ENCODE data around the gene CNIH1.

CNIH1 gene

GRCh38 chr14:54478636-54479215 lies 37.6 kb upstream of the CNIH1 start:
- DNase-seq (ENCODE audit: low read depth), result no peak
- no peak overlapping the region for H3K4me3 ChIP-seq (ENCODE audit: low read depth, low read length)
- no peak for TF ChIP-seq CTCF (IDR thresholded peaks at IDR 0.05; ENCODE audit: low read depth, low read length, missing control alignments)

- no peak for TF ChIP-seq CTCF (IDR thresholded peaks at IDR 0.05; ENCODE audit: low read depth, low read length, missing control alignments)
- no peak overlapping the region for H3K4me3 ChIP-seq (ENCODE audit: low read depth, low read length)
- no peak for DNase-seq (ENCODE audit: low read depth)
Observed at GRCh38 chr14:54475911-54476310, 34.7 kb upstream of the CNIH1 start.

GRCh38 chr14:54475187-54475899 lies 34.2 kb upstream of the CNIH1 start:
- no peak for TF ChIP-seq CTCF (IDR thresholded peaks at IDR 0.05; ENCODE audit: low read depth, low read length, missing control alignments)
- no peak for DNase-seq (ENCODE audit: low read depth)
- H3K4me3 ChIP-seq (ENCODE audit: low read depth, low read length), result no peak overlapping the region

GRCh38 chr14:54474232-54474793 lies 33.1 kb upstream of the CNIH1 start:
- TF ChIP-seq CTCF (IDR thresholded peaks at IDR 0.05; ENCODE audit: low read depth, low read length, missing control alignments), result no peak
- DNase-seq (ENCODE audit: low read depth), result no peak

GRCh38 chr14:54472315-54472714 lies 31.1 kb upstream of the CNIH1 start:
- DNase-seq (ENCODE audit: low read depth), result no peak
- no peak overlapping the region for H3K4me3 ChIP-seq (ENCODE audit: low read depth, low read length)
- no peak for TF ChIP-seq CTCF (IDR thresholded peaks at IDR 0.05; ENCODE audit: low read depth, low read length, missing control alignments)

More at GRCh38 chr14:54474232-54474793, 33.1 kb upstream of the CNIH1 start:
- H3K4me3 ChIP-seq (ENCODE audit: low read depth, low read length), result no peak overlapping the region

- no peak overlapping the region for H3K4me3 ChIP-seq (ENCODE audit: low read depth, low read length)
- DNase-seq (ENCODE audit: low read depth), result no peak
- TF ChIP-seq CTCF (IDR thresholded peaks at IDR 0.05; ENCODE audit: low read depth, low read length, missing control alignments), result no peak
Observed at GRCh38 chr14:54471641-54472040, 30.5 kb upstream of the CNIH1 start.
